NT2/D1 (cell line): Measurements from ENCODE around the gene LSMEM2.

Experiments
- DNase-seq: peaks from one replicate; pipeline ENCODE4 v3.0.0-alpha.2; 2011; ENCODE audit warnings: low read depth, low spot score
- H3K27me3 ChIP-seq: 2 replicates; pipeline ENCODE4 v1.6.0; 2011; ENCODE audit warnings: mild to moderate bottlenecking; ENCODE audit not compliant: insufficient read length, insufficient read depth
- H3K36me3 ChIP-seq: 2 replicates; pipeline ENCODE4 v1.6.1; 2011; ENCODE audit warnings: mild to moderate bottlenecking, low read length, mixed read lengths; ENCODE audit not compliant: insufficient read depth, insufficient read length
- H3K4me1 ChIP-seq: 2 replicates; pipeline ENCODE4 v1.5.1; 2011; ENCODE audit not compliant: insufficient read depth, insufficient read length
- H3K4me3 ChIP-seq: 2 replicates; pipeline ENCODE4 v1.5.1; 2011; ENCODE audit warnings: low read depth; ENCODE audit not compliant: insufficient read length
- H3K9ac ChIP-seq: 2 replicates; pipeline ENCODE4 v1.6.0; 2011; ENCODE audit warnings: low read depth; ENCODE audit not compliant: insufficient read length
- H3K9me3 ChIP-seq: 2 replicates; pipeline ENCODE4 v1.5.1; 2011; ENCODE audit warnings: mild to moderate bottlenecking, low read length; ENCODE audit not compliant: insufficient read depth
- SUZ12 ChIP-seq: IDR thresholded peaks from 2 replicates; pipeline ENCODE4 v1.6.1; 2011; ENCODE audit not compliant: insufficient read length, insufficient read depth; ENCODE audit errors: extremely low read depth
- YY1 ChIP-seq: IDR thresholded peaks from 2 replicates; pipeline ENCODE4 v1.6.1; 2011; ENCODE audit not compliant: insufficient read length, insufficient read depth
- ZNF274 ChIP-seq: IDR thresholded peaks from 2 replicates; pipeline ENCODE4 v1.6.1; 2011; ENCODE audit warnings: mild to moderate bottlenecking, low read depth, low read length

Gene LSMEM2

GRCh38 chr3:50288387-50289007 is 9.6 kb downstream of the LSMEM2 start:
- TF ChIP-seq SUZ12 (no peak), YY1 (no peak), ZNF274 (no peak)
- peaks cover 51% of the 10 kb centered on the region for H3K36me3 ChIP-seq

DNA sequence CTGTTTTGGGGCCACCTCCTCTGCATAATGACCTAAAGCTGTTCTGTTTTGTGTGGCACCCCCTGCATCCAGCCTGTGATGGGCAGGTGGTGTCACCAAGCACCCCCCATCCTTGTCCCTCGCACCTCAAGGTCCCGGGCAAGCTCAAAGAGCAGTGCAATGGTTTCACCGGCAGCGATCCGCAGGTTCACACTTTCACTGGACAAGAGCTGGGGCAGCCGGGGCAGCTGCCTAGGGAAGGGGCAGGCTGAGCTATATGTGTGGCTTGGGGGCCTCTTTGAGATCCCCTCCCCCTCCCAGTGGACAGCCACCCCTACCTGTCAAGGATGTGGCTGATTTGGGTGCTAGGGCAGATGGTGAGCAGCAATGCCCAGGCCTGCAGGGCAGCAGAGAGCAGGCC is 10.2 kb downstream of the LSMEM2 start:
- peaks cover 15% of the 10 kb centered on the region for H3K4me1 ChIP-seq
- no peak overlapping the region for H3K4me3 ChIP-seq
- peaks cover 51% of the 10 kb centered on the region for H3K36me3 ChIP-seq
- DNase-seq, result no peak
- no peak for TF ChIP-seq YY1
- no peak for TF ChIP-seq ZNF274
- no peak for TF ChIP-seq SUZ12
- H3K27me3 ChIP-seq, result no peaks in the 10 kb centered on the region
- no peaks in the 10 kb centered on the region for H3K9me3 ChIP-seq
- H3K9ac ChIP-seq, result no peak overlapping the region

More at GRCh38 chr3:50288387-50289007, 9.6 kb downstream of the LSMEM2 start:
- Histone ChIP-seq H3K27me3 (no peaks in the 10 kb centered on the region), H3K4me1 (peaks cover 15% of the 10 kb centered on the region), H3K4me3 (no peak overlapping the region), H3K9me3 (no peaks in the 10 kb centered on the region), H3K9ac (no peak overlapping the region)
- DNase-seq, result no peak

DNA sequence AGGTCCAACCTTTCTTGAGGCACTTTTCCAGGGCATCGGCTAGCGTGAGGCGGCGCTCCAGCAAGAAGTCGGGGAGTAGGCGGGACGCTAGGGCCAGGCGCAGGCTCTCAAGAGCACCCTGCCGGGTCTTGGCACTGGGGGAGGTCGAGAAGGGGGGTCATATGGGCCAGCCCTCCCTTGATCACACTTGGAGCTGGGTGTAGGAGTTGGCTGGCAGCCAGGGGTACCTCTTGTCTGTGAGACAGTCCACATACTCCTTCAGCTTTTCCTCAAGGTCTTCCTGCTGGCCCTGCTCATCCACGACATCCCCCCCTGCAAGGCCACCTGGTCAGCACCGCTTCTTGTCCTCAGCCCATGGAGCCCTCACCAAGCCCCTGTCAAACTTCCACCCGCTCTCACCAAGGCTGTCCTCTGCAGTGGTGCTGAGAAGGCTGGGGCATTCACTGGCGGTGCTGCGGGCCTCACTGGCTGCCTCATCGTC is 11.3 kb downstream of the LSMEM2 start:
- H3K36me3 ChIP-seq, result peaks cover 51% of the 10 kb centered on the region
- TF ChIP-seq ZNF274, result no peak
- TF ChIP-seq SUZ12, result no peak
- no peak for TF ChIP-seq YY1
- H3K4me1 ChIP-seq, result peaks cover 15% of the 10 kb centered on the region
- no peaks in the 10 kb centered on the region for H3K9me3 ChIP-seq
- H3K4me3 ChIP-seq, result no peak overlapping the region
- no peak for DNase-seq
- no peak overlapping the region for H3K9ac ChIP-seq
- H3K27me3 ChIP-seq, result no peaks in the 10 kb centered on the region

- Histone ChIP-seq H3K27me3 (no peaks in the 10 kb centered on the region), H3K4me1 (peaks cover 10% of the 10 kb centered on the region), H3K9ac (peak within 1 kb of the TSS; percentile 97), H3K9me3 (no peaks in the 10 kb centered on the region), H3K36me3 (peaks cover 42% of the 10 kb centered on the region), H3K4me3 (peak within 1 kb of the TSS; percentile 87)
- DNase-seq, result peak; percentile 97
- no peak for TF ChIP-seq ZNF274
- peak; percentile 69 for TF ChIP-seq YY1
- TF ChIP-seq SUZ12, result no peak
Observed at GRCh38 chr3:50292159-50293078, 13.5 kb downstream of the LSMEM2 start, which contains the start of gene IFRD2. Gene IFRD2 (minus strand): TSS chr3:50292429. CDS start chr3:50292274, 155 bp downstream.

GRCh38 chr3:50293079-50293801 is 14.4 kb downstream of the LSMEM2 start:
- no peak for DNase-seq
- Histone ChIP-seq H3K9ac (peak overlapping the region; percentile 71), H3K4me3 (no peak overlapping the region), H3K27me3 (no peaks in the 10 kb centered on the region), H3K36me3 (peaks cover 34% of the 10 kb centered on the region), H3K9me3 (no peaks in the 10 kb centered on the region), H3K4me1 (peaks cover 10% of the 10 kb centered on the region)
- no peak for TF ChIP-seq YY1
- no peak for TF ChIP-seq ZNF274
- no peak for TF ChIP-seq SUZ12

GRCh38 chr3:50294089-50294488 is 15.2 kb downstream of the LSMEM2 start:
- TF ChIP-seq YY1 (no peak), ZNF274 (no peak), SUZ12 (no peak)
- peaks cover 26% of the 10 kb centered on the region for H3K36me3 ChIP-seq
- H3K9ac ChIP-seq, result no peak overlapping the region
- peaks cover 10% of the 10 kb centered on the region for H3K4me1 ChIP-seq
- H3K27me3 ChIP-seq, result no peaks in the 10 kb centered on the region
- H3K4me3 ChIP-seq, result no peak overlapping the region
- DNase-seq, result no peak
- H3K9me3 ChIP-seq, result no peaks in the 10 kb centered on the region
